ENCODE data around the gene MDM2.

MDM2 gene

GRCh38 chr12:68886636-68887572 is 78.9 kb downstream of the MDM2 start:
- no peak for TF ChIP-seq CTCF (IDR thresholded peaks at IDR 0.05; ENCODE audit: low read depth, low read length)
- DNase-seq (ENCODE audit: extremely low read depth, low read depth), result no peak

GRCh38 chr12:68887641-68888040 is 79.7 kb downstream of the MDM2 start:
- no peak for TF ChIP-seq CTCF (IDR thresholded peaks at IDR 0.05; ENCODE audit: low read depth, low read length)
- DNase-seq (ENCODE audit: extremely low read depth, low read depth), result no peak

GRCh38 chr12:68888243-68888642 is 80.3 kb downstream of the MDM2 start:
- DNase-seq (ENCODE audit: extremely low read depth, low read depth), result no peak
- no peak for TF ChIP-seq CTCF (IDR thresholded peaks at IDR 0.05; ENCODE audit: low read depth, low read length)

GRCh38 chr12:68890701-68891113 is 82.7 kb downstream of the MDM2 start:
- DNase-seq (ENCODE audit: extremely low read depth, low read depth), result no peak
- no peak for TF ChIP-seq CTCF (IDR thresholded peaks at IDR 0.05; ENCODE audit: low read depth, low read length)

GRCh38 chr12:68891141-68891540 is 83.2 kb downstream of the MDM2 start:
- DNase-seq (ENCODE audit: extremely low read depth, low read depth), result no peak
- no peak for TF ChIP-seq CTCF (IDR thresholded peaks at IDR 0.05; ENCODE audit: low read depth, low read length)

- no peak for DNase-seq (ENCODE audit: extremely low read depth, low read depth)
- TF ChIP-seq CTCF (IDR thresholded peaks at IDR 0.05; ENCODE audit: low read depth, low read length), result no peak
These were observed 85.2 kb downstream of the MDM2 start for GRCh38 chr12:68893201-68893600.

GRCh38 chr12:68893741-68894140 is 85.8 kb downstream of the MDM2 start:
- no peak for DNase-seq (ENCODE audit: extremely low read depth, low read depth)
- TF ChIP-seq CTCF (IDR thresholded peaks at IDR 0.05; ENCODE audit: low read depth, low read length), result no peak

Data from AG09319 (cell line).